ENCODE measurements around the gene DYNLT4.
"Not testable (repeated sequence)": the region's sequence is repeated elsewhere in the genome, so short reads cannot be mapped to it uniquely, and the experiment has no call there.

Gene DYNLT4

GRCh38 chr1:44777969-44778635, 29.0 kb downstream of the DYNLT4 start:
- H3K36me3 ChIP-seq (ENCODE audit: control insufficient read depth in 2 of 2, insufficient read depth in 2 of 2, low read length in 2 of 2): peaks cover 27 to 39% of the 10 kb centered on the region in 2 donors
- no peak overlapping the region for H3K27ac ChIP-seq (ENCODE audit: low read depth in 2 of 2, low read length in 2 of 2)

GRCh38 chr1:44777547-44777946, 29.6 kb downstream of the DYNLT4 start:
- Histone ChIP-seq H3K9me3 (ENCODE audit: control insufficient read depth in 2 of 2, low read length in 2 of 2) (no peaks in the 10 kb centered on the region), H3K9ac (ENCODE audit: low read depth in 1 of 2, low read length in 2 of 2) (peak overlapping the region in 1 of 2 donors; percentile 34), H3K4me1 (ENCODE audit: control insufficient read depth in 2 of 2, insufficient read depth in 2 of 2, low read length in 2 of 2) (peaks cover 13 to 16% of the 10 kb centered on the region in 2 donors), H3K36me3 (ENCODE audit: control insufficient read depth in 2 of 2, insufficient read depth in 2 of 2, low read length in 2 of 2) (peaks cover 27 to 39% of the 10 kb centered on the region in 2 donors), H3K4me3 (ENCODE audit: low read length in 2 of 2) (peak overlapping the region in 1 of 2 donors; percentile 82), H3K27ac (ENCODE audit: low read depth in 2 of 2, low read length in 2 of 2) (no peak overlapping the region), H3K27me3 (ENCODE audit: control insufficient read depth in 2 of 2, insufficient read depth in 2 of 2, low read length in 2 of 2) (no peaks in the 10 kb centered on the region)

More at GRCh38 chr1:44777969-44778635, 29.0 kb downstream of the DYNLT4 start:
- Histone ChIP-seq H3K9me3 (ENCODE audit: control insufficient read depth in 2 of 2, low read length in 2 of 2) (no peaks in the 10 kb centered on the region), H3K4me3 (ENCODE audit: low read length in 2 of 2) (no peak overlapping the region), H3K27me3 (ENCODE audit: control insufficient read depth in 2 of 2, insufficient read depth in 2 of 2, low read length in 2 of 2) (no peaks in the 10 kb centered on the region), H3K4me1 (ENCODE audit: control insufficient read depth in 2 of 2, insufficient read depth in 2 of 2, low read length in 2 of 2) (peaks cover 13 to 16% of the 10 kb centered on the region in 2 donors), H3K9ac (ENCODE audit: low read depth in 1 of 2, low read length in 2 of 2) (no peak overlapping the region)

- H3K36me3 ChIP-seq (ENCODE audit: control insufficient read depth in 2 of 2, insufficient read depth in 2 of 2, low read length in 2 of 2): peaks cover 27 to 39% of the 10 kb centered on the region in 2 donors
- no peaks in the 10 kb centered on the region for H3K9me3 ChIP-seq (ENCODE audit: control insufficient read depth in 2 of 2, low read length in 2 of 2)
- H3K4me1 ChIP-seq (ENCODE audit: control insufficient read depth in 2 of 2, insufficient read depth in 2 of 2, low read length in 2 of 2): peaks cover 13 to 16% of the 10 kb centered on the region in 2 donors
- no peaks in the 10 kb centered on the region for H3K27me3 ChIP-seq (ENCODE audit: control insufficient read depth in 2 of 2, insufficient read depth in 2 of 2, low read length in 2 of 2)
- H3K4me3 ChIP-seq (ENCODE audit: low read length in 2 of 2): peak overlapping the region; percentile 82 to 97
- H3K27ac ChIP-seq (ENCODE audit: low read depth in 2 of 2, low read length in 2 of 2): peak overlapping the region; percentile 97
- H3K9ac ChIP-seq (ENCODE audit: low read depth in 1 of 2, low read length in 2 of 2): peak overlapping the region; percentile 83 to 98
These were observed 30.5 kb downstream of the DYNLT4 start for GRCh38 chr1:44776730-44777068.

- Histone ChIP-seq H3K27ac (ENCODE audit: low read depth in 2 of 2, low read length in 2 of 2) (peak overlapping the region; percentile 97), H3K27me3 (ENCODE audit: control insufficient read depth in 2 of 2, insufficient read depth in 2 of 2, low read length in 2 of 2) (no peaks in the 10 kb centered on the region), H3K9me3 (ENCODE audit: control insufficient read depth in 2 of 2, low read length in 2 of 2) (no peaks in the 10 kb centered on the region), H3K4me1 (ENCODE audit: control insufficient read depth in 2 of 2, insufficient read depth in 2 of 2, low read length in 2 of 2) (peaks cover 13 to 16% of the 10 kb centered on the region in 2 donors), H3K4me3 (ENCODE audit: low read length in 2 of 2) (peak overlapping the region; percentile 82 to 97), H3K36me3 (ENCODE audit: control insufficient read depth in 2 of 2, insufficient read depth in 2 of 2, low read length in 2 of 2) (peaks cover 23 to 36% of the 10 kb centered on the region in 2 donors), H3K9ac (ENCODE audit: low read depth in 1 of 2, low read length in 2 of 2) (peak overlapping the region; percentile 83 to 98)
These were observed 31.0 kb downstream of the DYNLT4 start for GRCh38 chr1:44775930-44776729.

GRCh38 chr1:44775078-44775929, 31.8 kb downstream of the DYNLT4 start, which contains the start of gene RPS8:
RPS8 (plus strand) TSS chr1:44775540; CDS start chr1:44775597, 57 bp downstream.
- peaks cover 16 to 29% of the 10 kb centered on the region in 2 donors for H3K36me3 ChIP-seq (ENCODE audit: control insufficient read depth in 2 of 2, insufficient read depth in 2 of 2, low read length in 2 of 2)
- H3K9ac ChIP-seq (ENCODE audit: low read depth in 1 of 2, low read length in 2 of 2): peak within 1 kb of the TSS; percentile 83 to 98
- peak within 1 kb of the TSS; percentile 82 to 97 for H3K4me3 ChIP-seq (ENCODE audit: low read length in 2 of 2)
- no peaks in the 10 kb centered on the region for H3K27me3 ChIP-seq (ENCODE audit: control insufficient read depth in 2 of 2, insufficient read depth in 2 of 2, low read length in 2 of 2)
- H3K27ac ChIP-seq (ENCODE audit: low read depth in 2 of 2, low read length in 2 of 2): peak within 1 kb of the TSS; percentile 97
- H3K4me1 ChIP-seq (ENCODE audit: control insufficient read depth in 2 of 2, insufficient read depth in 2 of 2, low read length in 2 of 2): peaks cover 13 to 16% of the 10 kb centered on the region in 2 donors
- no peaks in the 10 kb centered on the region for H3K9me3 ChIP-seq (ENCODE audit: control insufficient read depth in 2 of 2, low read length in 2 of 2)

- H3K27ac ChIP-seq (ENCODE audit: low read depth in 2 of 2, low read length in 2 of 2); H3K4me1 ChIP-seq (ENCODE audit: control insufficient read depth in 2 of 2, insufficient read depth in 2 of 2, low read length in 2 of 2); H3K36me3 ChIP-seq (ENCODE audit: control insufficient read depth in 2 of 2, insufficient read depth in 2 of 2, low read length in 2 of 2); H3K9me3 ChIP-seq (ENCODE audit: control insufficient read depth in 2 of 2, low read length in 2 of 2); H3K9ac ChIP-seq (ENCODE audit: low read depth in 1 of 2, low read length in 2 of 2); H3K27me3 ChIP-seq (ENCODE audit: control insufficient read depth in 2 of 2, insufficient read depth in 2 of 2, low read length in 2 of 2); H3K4me3 ChIP-seq (ENCODE audit: low read length in 2 of 2): not testable (repeated sequence)
These were observed 40.7 kb downstream of the DYNLT4 start for GRCh38 chr1:44766421-44766820.

GRCh38 chr1:44760876-44761275, 46.3 kb downstream of the DYNLT4 start:
- Histone ChIP-seq H3K36me3 (ENCODE audit: control insufficient read depth in 2 of 2, insufficient read depth in 2 of 2, low read length in 2 of 2) (peaks cover 6 to 11% of the 10 kb centered on the region in 2 donors), H3K27ac (ENCODE audit: low read depth in 2 of 2, low read length in 2 of 2) (no peak overlapping the region), H3K4me1 (ENCODE audit: control insufficient read depth in 2 of 2, insufficient read depth in 2 of 2, low read length in 2 of 2) (no peaks in the 10 kb centered on the region), H3K4me3 (ENCODE audit: low read length in 2 of 2) (no peak overlapping the region), H3K9ac (ENCODE audit: low read depth in 1 of 2, low read length in 2 of 2) (no peak overlapping the region), H3K27me3 (ENCODE audit: control insufficient read depth in 2 of 2, insufficient read depth in 2 of 2, low read length in 2 of 2) (no peaks in the 10 kb centered on the region), H3K9me3 (ENCODE audit: control insufficient read depth in 2 of 2, low read length in 2 of 2) (no peaks in the 10 kb centered on the region)

- Histone ChIP-seq H3K4me3 (ENCODE audit: low read length in 2 of 2) (no peak overlapping the region), H3K27ac (ENCODE audit: low read depth in 2 of 2, low read length in 2 of 2) (no peak overlapping the region), H3K9me3 (ENCODE audit: control insufficient read depth in 2 of 2, low read length in 2 of 2) (no peaks in the 10 kb centered on the region), H3K4me1 (ENCODE audit: control insufficient read depth in 2 of 2, insufficient read depth in 2 of 2, low read length in 2 of 2) (no peaks in the 10 kb centered on the region), H3K36me3 (ENCODE audit: control insufficient read depth in 2 of 2, insufficient read depth in 2 of 2, low read length in 2 of 2) (peaks cover 9 to 11% of the 10 kb centered on the region in 2 donors), H3K9ac (ENCODE audit: low read depth in 1 of 2, low read length in 2 of 2) (no peak overlapping the region), H3K27me3 (ENCODE audit: control insufficient read depth in 2 of 2, insufficient read depth in 2 of 2, low read length in 2 of 2) (no peaks in the 10 kb centered on the region)
These were observed 48.1 kb downstream of the DYNLT4 start for GRCh38 chr1:44759077-44759476.

GRCh38 chr1:44757420-44757819, 49.7 kb downstream of the DYNLT4 start:
- H3K27me3 ChIP-seq (ENCODE audit: control insufficient read depth in 2 of 2, insufficient read depth in 2 of 2, low read length in 2 of 2): no peaks in the 10 kb centered on the region
- H3K4me3 ChIP-seq (ENCODE audit: low read length in 2 of 2): no peak overlapping the region
- no peak overlapping the region for H3K9ac ChIP-seq (ENCODE audit: low read depth in 1 of 2, low read length in 2 of 2)
- H3K9me3 ChIP-seq (ENCODE audit: control insufficient read depth in 2 of 2, low read length in 2 of 2): no peaks in the 10 kb centered on the region
- no peak overlapping the region for H3K27ac ChIP-seq (ENCODE audit: low read depth in 2 of 2, low read length in 2 of 2)
- no peaks in the 10 kb centered on the region for H3K4me1 ChIP-seq (ENCODE audit: control insufficient read depth in 2 of 2, insufficient read depth in 2 of 2, low read length in 2 of 2)
- H3K36me3 ChIP-seq (ENCODE audit: control insufficient read depth in 2 of 2, insufficient read depth in 2 of 2, low read length in 2 of 2): peaks cover 11 to 12% of the 10 kb centered on the region in 2 donors

Measured in mucosa of rectum (tissue), 2 donors.